GM19099 (cell line): ENCODE measurements around the gene MAP1LC3B.
A peak's percentile ranks its signal among the peaks of the same experiment; 100 is the strongest.

ENCODE experiments used
- POLR2A ChIP-seq: IDR thresholded peaks from 3 replicates; pipeline ENCODE4 v1.6.1; 2011; ENCODE audit warnings: low read depth; ENCODE audit not compliant: insufficient read length; ENCODE audit errors: extremely low read depth

The MAP1LC3B gene

DNA sequence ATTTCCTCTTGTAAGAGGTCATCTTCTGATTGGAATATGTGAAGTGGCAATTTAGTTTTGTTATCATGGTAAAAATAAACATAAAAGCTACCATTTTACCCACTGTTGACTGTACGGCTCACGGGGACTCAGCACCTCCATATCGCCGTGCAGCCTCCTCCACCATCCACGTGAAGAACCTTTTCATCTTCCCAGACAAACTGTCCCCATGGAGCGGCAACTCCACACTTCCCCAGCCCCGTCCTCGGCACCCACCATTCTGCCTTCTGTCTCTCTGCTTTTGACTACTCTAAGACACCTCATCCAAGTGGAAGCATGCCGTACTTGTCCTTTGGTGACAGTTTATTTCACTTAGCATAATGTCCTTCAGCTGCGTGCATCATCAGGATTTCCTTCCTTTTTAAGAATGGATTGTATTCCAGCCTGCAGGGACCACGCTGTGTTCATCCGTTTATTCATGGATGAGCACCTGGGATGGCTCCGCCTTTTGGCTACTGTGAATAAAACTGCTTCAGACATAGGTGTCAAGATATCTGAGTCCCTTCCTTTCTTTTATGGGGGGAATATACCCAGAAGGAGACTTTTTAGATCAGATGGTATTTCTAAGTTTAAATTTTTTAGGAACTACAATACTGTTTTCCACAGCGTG, 22.9 kb upstream of the MAP1LC3B start:
- TF ChIP-seq POLR2A = no peak

DNA sequence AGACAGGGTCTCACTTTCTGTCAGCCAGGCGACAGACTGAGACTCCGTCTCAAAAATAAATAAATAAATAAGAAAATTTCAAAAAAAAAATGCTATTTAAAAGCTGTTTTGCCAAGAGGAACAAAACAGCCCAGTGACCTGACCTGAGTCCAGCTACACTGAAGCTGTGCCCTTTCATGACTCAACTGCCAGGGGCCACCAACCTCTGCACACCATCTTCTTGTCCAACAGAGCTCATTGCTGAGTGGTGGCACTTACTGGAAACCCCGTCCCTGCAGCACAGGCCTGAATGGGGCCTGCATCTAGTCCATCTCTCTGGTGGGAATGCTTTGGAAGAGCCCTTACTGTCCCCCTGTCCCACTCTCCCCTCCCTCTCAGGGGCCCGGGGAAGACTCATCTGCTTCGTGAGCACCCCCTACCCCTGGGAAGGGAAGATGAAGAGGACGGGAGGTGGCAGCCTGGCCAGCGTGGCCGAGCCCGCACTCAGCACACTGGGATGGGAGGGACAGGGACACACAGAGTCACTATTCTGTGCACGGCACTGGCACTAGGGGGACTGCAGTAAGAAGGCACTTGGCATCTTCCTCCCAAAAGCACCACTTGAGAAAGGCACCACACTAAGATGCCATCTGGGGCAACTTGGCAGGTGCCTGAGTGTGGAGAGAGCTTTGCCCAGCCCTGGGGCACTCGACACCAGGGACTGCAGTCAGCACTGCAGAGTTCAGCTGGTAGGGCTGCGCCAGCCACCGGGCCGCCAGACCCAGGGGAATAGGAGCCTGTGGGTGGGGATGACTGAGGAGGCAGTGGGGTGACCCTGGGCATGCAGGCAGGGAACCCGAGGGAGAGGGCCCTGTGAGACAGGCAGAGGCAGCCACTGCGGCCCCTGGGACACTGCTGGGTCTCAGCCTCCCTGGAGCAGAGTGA, 22.1 kb upstream of the MAP1LC3B start:
- TF ChIP-seq POLR2A = no peak

DNA sequence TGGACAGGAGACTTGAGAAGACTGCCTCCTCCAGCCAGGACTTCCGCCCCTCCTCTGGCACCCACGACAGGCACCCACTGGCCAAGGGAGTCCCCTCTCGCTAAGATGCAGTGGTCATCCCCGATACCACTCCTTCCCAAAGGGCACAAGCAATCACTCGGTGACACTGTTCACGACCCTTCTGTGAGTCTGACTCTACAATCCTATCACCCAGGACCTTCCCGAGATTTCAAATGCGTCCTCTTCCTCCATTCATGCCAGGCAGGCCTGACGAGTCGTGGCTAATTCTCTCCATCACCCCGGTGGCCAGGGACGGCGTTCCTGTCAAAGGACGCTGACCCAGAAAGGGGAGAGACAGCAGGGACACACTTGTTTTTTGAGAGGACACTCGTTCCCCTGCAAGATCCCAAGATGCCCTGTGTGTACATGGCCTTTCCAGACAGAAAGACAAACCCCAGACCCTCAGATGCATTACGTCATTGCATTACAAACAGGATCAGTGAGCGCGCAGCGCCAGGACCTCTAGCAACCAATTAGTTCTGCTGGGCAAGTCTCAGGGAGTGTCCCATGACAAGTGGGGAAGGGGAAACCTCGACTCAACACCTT, 20.8 kb upstream of the MAP1LC3B start:
- no peak for TF ChIP-seq POLR2A

DNA sequence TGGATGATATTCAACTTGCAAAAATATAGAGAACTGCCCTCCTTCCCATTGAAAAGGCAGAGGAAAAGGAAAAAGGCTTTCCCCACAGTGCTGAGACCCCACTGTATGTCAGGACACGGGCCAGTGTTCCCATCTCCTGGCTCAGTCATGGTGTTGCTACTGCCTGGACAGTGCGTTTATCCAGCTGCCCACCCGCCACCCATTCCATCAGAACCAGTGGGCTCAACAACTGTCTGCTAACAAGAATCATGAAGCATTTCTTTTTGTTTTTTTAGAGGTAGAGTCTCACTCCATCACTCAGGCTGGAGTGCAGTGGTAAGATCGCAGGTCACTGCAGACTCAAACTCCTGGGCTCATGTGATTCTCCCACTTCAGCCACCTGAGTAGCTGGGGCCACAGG, 19.8 kb upstream of the MAP1LC3B start:
- no peak for TF ChIP-seq POLR2A

DNA sequence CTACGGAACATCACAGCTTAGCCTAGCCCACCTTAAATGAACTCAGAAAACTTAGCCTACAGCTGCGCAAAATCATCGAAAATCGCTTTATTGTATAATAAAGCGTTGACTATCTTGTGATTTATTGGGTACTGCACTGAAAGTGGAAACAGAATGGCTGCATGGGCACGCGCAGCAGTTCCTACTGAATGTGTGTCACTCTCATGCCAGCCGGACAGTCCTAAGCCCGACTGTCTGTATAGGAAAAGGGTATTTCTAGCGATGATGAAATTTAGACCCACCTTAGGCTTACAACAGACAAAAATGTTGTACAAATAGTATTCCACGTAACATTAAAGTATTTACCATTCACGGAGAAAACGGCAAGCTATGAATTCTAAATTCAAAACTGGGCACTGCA, 17.8 kb upstream of the MAP1LC3B start:
- TF ChIP-seq POLR2A = no peak

DNA sequence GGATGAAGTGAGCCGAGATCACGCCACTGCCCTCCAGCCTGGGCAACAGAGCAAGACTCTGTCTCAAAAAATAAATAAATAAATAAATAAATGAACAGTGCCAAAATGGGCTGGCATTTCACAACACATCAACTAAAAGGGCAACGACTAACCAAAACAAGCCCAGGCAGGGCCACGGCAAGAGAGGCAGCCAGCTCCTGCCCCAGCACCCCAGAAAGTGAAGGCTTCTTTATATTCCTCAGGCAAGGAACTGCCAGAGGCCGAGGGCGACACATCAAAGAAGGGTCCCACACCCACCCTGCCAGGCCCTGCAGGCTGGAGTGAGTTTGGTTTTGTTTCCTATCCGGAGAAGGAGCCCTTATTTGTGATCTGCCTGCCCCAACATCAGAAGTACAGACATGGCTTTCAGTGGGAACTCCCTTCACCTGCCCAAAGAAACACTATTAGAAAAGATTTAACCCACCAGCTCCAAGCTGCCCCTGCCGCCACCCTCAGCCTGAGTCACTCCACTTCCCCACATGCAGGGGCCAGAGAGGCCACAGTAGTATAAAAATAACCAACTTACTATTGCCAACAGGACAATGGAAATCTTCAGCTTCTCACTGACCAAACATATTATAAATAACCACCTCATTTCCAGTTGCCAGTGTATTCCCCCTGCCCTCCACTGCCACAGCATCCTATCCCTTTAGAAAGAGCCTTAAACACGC, 16.6 kb upstream of the MAP1LC3B start:
- no peak for TF ChIP-seq POLR2A

DNA sequence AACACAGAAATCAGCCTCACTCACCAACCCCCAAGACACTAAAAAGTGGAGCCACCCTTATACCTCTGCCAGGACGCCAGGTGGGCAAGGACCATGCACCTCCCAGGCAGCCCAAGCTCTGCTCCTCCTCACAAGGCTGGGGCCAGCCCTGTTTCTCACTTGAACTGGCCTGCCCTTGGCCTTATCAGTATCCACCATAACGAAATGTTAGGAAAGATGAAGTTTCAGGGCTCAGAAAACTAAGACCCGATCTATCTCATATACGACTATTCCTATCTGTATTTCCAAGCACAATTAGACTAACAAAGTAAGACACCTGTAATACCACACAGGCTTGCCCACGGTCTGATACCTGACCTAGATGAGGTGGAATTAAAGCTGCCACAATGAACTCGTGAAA, 15.5 kb upstream of the MAP1LC3B start:
- TF ChIP-seq POLR2A = no peak

DNA sequence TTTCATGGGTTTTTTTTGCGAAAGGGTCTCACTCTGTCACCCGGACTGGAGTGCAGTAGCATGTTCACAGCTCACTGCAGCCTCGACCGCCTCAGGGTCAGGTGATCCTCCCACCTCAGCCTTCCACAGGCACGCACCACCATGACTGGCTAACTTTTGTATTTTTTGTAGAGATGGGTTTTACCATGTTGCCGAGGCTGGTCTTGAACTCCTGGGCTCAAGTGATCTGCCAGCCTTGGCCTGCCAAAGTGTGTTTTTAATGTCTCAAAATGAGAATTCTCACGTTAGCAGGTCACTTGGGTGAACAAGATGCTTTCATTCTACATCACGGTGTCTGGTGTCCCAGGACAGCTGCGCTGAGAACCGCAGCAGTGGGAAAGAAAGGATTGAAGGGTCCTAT, 11.7 kb upstream of the MAP1LC3B start:
- no peak for TF ChIP-seq POLR2A

DNA sequence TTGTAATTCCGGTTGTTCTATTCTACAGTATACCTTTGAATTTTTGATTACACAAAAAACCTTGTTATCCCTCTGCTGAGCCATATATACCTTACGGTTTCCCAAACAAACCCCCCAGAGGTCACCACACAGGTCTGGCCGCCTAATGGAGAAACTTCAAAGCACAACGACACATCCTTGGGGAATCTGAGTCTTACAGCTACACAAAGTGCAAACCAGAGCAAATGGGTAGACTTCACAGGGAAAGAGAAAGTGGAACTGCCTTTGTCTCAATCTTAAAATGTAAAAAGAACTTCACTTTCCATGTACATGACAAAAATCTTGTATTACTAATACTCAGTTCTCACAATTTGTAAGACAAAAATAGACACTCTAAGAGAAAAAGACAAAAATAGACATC, 11.3 kb upstream of the MAP1LC3B start:
- TF ChIP-seq POLR2A = no peak

DNA sequence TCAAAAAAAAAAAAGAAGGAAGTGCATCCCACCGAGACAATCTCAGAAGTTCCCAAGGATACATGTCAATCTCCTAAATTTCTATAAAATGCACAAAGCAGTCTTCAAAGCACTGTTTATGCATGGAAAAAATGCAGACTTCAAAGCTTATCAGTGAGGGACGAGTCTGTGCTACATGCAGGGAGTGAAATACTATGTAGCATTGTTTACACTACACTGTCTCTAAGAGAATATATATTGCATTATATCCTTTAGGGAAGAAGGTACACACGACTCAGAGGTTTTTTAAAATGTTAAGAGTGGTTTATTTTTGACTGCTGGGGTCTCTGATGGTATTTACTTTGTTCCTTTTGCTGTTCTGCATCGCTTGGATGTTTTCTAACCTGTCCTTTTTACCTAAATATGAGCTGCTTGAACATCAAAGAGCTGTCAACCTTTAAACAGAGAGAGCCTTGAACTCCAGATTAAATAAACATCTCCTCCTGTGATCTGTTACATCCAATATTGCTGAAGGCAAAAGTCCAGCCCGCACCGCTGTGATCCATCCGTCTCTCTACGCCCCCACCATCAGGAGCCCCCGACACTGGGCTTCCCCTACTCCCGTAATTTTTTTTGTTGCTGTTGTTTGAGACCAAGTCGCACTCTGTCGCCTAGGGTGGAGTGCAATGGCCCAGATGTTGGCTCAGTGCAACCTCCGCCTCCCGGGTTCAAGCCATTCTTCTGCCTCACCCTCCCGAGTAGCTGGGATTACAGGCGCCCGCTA, 9.9 kb upstream of the MAP1LC3B start:
- TF ChIP-seq POLR2A = no peak

DNA sequence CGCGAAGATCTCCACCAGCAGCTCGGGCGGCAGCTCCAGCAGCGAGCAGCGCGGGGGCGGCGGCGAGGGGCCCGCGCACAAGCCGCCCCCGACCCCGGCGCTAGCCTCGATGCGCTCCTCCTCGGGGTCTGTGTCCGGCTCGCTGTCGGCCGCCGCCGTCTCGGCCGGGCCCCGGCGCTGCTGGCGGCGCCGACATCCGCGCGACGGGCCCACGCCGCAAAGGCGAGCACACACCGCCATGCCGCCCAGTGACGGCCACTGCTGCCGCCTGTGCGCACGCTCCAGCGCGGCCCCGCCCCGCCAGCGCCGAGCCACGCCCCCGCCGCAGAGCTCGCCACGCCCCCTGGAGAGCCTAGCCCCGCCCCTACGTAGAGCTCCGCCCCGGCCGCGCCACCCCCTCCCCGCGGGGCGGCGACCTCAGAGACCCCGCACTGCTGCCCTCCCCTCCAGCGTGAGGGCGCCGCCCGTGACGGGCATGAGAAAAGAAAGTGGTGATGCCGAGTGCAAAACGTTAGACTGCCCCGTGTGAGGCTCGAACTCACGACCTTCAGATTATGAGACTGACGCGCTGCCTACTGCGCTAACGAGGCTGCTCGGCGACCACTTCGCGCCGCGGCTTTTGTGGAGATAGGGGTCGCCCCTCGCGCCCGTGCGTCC, 8.5 kb upstream of the MAP1LC3B start, which contains the start of gene FBXO31:
Gene FBXO31, minus strand, starts transcription at position 272 of the 657 bp plus-strand sequence. Its CDS starts 32 bp downstream, at position 240.
- peak; percentile 81 for TF ChIP-seq POLR2A

DNA sequence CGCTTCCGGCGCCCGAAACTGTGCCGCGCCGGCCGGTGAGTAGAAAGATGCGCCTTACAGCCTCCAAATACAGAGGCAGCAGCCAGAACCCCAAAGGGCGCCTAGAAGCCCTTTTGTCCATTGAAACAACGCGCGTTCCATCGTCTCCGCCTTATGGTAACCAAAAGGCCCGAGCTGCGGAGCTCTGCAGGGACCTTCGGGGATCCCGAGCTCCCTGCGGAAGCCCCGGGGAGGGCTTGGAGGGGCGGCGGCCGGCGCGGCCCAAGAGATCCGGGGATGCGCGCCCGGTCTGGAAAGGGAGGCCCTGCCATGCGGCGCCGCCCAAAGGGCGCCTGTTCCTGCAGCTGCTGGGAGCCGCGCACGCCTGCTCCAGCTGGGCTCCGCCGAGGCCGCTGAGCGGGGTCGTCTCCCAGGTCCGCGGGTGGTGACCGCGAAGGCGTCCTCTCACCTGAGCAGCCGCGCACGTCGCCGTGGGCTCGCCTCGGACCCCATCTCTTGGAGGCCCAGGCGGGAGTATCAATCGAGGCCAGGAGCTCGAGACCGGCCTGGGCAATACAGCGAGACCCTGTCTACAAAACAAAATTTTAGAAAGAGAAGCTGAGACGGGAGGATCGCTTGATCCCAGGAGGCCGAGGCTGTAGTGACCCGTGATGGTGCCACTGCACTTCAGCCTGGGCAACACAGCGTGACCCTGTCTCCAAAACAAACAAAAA, 7.8 kb upstream of the MAP1LC3B start:
- TF ChIP-seq POLR2A = no peak
